A549 (cell line): ENCODE results near the gene C12orf75.

Experiments used
- CEBPB ChIP-seq, 2 experiments: fragments of >200 bp in 1 of 2; sonication (Bioruptor Twin) in 1 of 2; formaldehyde crosslinking in 1 of 2; IDR thresholded peaks; 2 replicates each; pipeline ENCODE4 v1.6.1; 2012 to 2016
- CTCF ChIP-seq: fragments of >200 bp; sonication (Bioruptor Twin); formaldehyde crosslinking; IDR thresholded peaks from 3 replicates; pipeline ENCODE4 v1.5.1; 2016
- FOSL2 ChIP-seq, 2 experiments: fragments of 450-650 bp in 1 of 2; fragments of >200 bp in 1 of 2; sonication (Bioruptor Twin) in 1 of 2; formaldehyde crosslinking; IDR thresholded peaks; 2 replicates each; pipeline versions ENCODE4 v1.5.0 to v1.6.1; 2016 to 2020; ENCODE audit warnings: mild to moderate bottlenecking in 1 of 2, moderate library complexity in 1 of 2
- HMGXB4 ChIP-seq: fragments of 250-450 bp; sonication (Bioruptor Pico); IDR thresholded peaks from 2 replicates; pipeline ENCODE4 v1.5.0; 2021; ENCODE audit warnings: mild to moderate bottlenecking, moderate library complexity, borderline replicate concordance
- MYC ChIP-seq: IDR thresholded peaks from 2 replicates; pipeline ENCODE4 v1.6.1; 2012; ENCODE audit warnings: mild to moderate bottlenecking, inconsistent platforms, low read length, improper control_type of control experiment, borderline replicate concordance
- POLR2AphosphoS2 ChIP-seq: conservative IDR thresholded peaks from 2 replicates; pipeline ENCODE4 v1.6.1; 2012; ENCODE audit warnings: low read length, improper control_type of control experiment, inconsistent platforms
- TF ChIP-seq, protein P1 (sequence below): IDR thresholded peaks from 2 replicates; pipeline ENCODE4 v1.6.1; 2012

- TF ChIP-seq MYC = no peak
- TF ChIP-seq HMGXB4 (CRISPR knock-in tag) = no peak
- TF ChIP-seq CTCF = no peak
- no peak for TF ChIP-seq POLR2AphosphoS2
- TF ChIP-seq, protein P1, sequence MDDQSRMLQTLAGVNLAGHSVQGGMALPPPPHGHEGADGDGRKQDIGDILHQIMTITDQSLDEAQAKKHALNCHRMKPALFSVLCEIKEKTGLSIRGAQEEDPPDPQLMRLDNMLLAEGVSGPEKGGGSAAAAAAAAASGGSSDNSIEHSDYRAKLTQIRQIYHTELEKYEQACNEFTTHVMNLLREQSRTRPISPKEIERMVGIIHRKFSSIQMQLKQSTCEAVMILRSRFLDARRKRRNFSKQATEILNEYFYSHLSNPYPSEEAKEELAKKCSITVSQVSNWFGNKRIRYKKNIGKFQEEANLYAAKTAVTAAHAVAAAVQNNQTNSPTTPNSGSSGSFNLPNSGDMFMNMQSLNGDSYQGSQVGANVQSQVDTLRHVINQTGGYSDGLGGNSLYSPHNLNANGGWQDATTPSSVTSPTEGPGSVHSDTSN = no peak
- no peak for TF ChIP-seq CEBPB (IDR thresholded peaks at IDR 0.05)
- no peak for TF ChIP-seq FOSL2 (IDR thresholded peaks at IDR 0.05)
- no peak for TF ChIP-seq FOSL2 (CRISPR knock-in tag; IDR thresholded peaks at IDR 0.05)
Measured at GRCh38 chr12:105315726-105316125, 14.8 kb upstream of the C12orf75 start.
